ENCODE results near the gene ADPRHL1. TPM values are rescaled to one million over a fixed set of nuclear protein-coding genes. Genes with fewer than 3 reads are reported as not detected.
A peak's percentile ranks its signal among the peaks of the same experiment; 100 is the strongest.
"Not testable (repeated sequence)": the region's sequence is repeated elsewhere in the genome, so short reads cannot be mapped to it uniquely, and the experiment has no call there.

Gene ADPRHL1
- total RNA-seq, 2 experiments from 2014 or later = 0.96 to 1.3 TPM

- Mint-ChIP-seq H3K36me3 (peaks cover 23% of the 10 kb centered on the region), H3K4me1 (no peaks in the 10 kb centered on the region), H3K4me3 (no peak overlapping the region), H3K27me3 (no peaks in the 10 kb centered on the region), H3K27ac (no peak overlapping the region), H3K9me3 (ENCODE audit: low read depth) (no peaks in the 10 kb centered on the region)
- CTCF ChIA-PET = no interaction called here
- DNase-seq = no peak
- ATAC-seq = peak; percentile 12
Measured at GRCh38 chr13:113472355-113473025, 19.2 kb upstream of the ADPRHL1 start.

GRCh38 chr13:113471844-113472243 lies 18.6 kb upstream of the ADPRHL1 start:
- Mint-ChIP-seq H3K27me3 (no peaks in the 10 kb centered on the region), H3K4me3 (no peak overlapping the region), H3K27ac (no peak overlapping the region), H3K9me3 (ENCODE audit: low read depth) (no peaks in the 10 kb centered on the region), H3K4me1 (peaks cover 2% of the 10 kb centered on the region), H3K36me3 (peaks cover 23% of the 10 kb centered on the region)
- DNase-seq = no peak
- no peak for ATAC-seq
- CTCF ChIA-PET = no interaction called here

GRCh38 chr13:113470635-113471163 lies 17.4 kb upstream of the ADPRHL1 start:
- peaks cover 20% of the 10 kb centered on the region for H3K36me3 Mint-ChIP-seq
- H3K4me1 Mint-ChIP-seq; H3K27me3 Mint-ChIP-seq; H3K4me3 Mint-ChIP-seq; CTCF ChIA-PET; ATAC-seq; DNase-seq; H3K27ac Mint-ChIP-seq; H3K9me3 Mint-ChIP-seq (ENCODE audit: low read depth): not testable (repeated sequence)

GRCh38 chr13:113470073-113470472 lies 16.8 kb upstream of the ADPRHL1 start:
- DNase-seq (no peak), ATAC-seq (no peak)
- Mint-ChIP-seq H3K4me1 (peaks cover 10% of the 10 kb centered on the region), H3K9me3 (ENCODE audit: low read depth) (no peaks in the 10 kb centered on the region), H3K27me3 (no peaks in the 10 kb centered on the region), H3K4me3 (no peak overlapping the region), H3K27ac (no peak overlapping the region), H3K36me3 (peaks cover 22% of the 10 kb centered on the region)
- CTCF ChIA-PET = no interaction called here

DNA sequence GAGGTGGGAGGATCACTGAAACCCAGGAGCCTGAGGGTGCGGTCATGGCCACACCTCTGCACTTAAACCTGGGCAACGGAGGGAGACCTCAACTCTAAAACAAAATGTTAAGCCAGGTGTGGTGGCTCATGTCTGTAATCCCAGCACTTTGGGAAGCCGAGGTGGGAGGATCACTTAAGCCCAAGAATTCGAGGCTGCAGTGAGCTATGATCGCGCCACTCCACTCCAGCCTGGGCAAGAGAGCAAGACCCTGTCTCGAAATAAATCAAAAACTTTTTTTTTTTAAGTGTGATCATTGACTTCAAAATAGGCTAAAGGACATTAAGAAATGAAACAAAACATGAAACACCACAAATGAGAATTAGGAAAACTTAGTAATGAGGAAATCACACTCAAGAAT lies 16.3 kb upstream of the ADPRHL1 start:
- ATAC-seq (no peak), DNase-seq (no peak)
- peaks cover 10% of the 10 kb centered on the region for H3K4me1 Mint-ChIP-seq
- CTCF ChIA-PET = no interaction called here
- H3K27me3 Mint-ChIP-seq = no peaks in the 10 kb centered on the region
- no peak overlapping the region for H3K4me3 Mint-ChIP-seq
- H3K36me3 Mint-ChIP-seq = peaks cover 19% of the 10 kb centered on the region
- H3K27ac Mint-ChIP-seq = no peak overlapping the region
- H3K9me3 Mint-ChIP-seq (ENCODE audit: low read depth) = no peaks in the 10 kb centered on the region

- CTCF ChIA-PET = no interaction called here
- Mint-ChIP-seq H3K9me3 (ENCODE audit: low read depth) (no peaks in the 10 kb centered on the region), H3K36me3 (peaks cover 14% of the 10 kb centered on the region), H3K27ac (no peak overlapping the region), H3K4me1 (peaks cover 10% of the 10 kb centered on the region), H3K27me3 (no peaks in the 10 kb centered on the region), H3K4me3 (no peak overlapping the region)
- no peak for ATAC-seq
- DNase-seq = no peak
Measured at GRCh38 chr13:113468472-113469201, 15.3 kb upstream of the ADPRHL1 start.

DNA sequence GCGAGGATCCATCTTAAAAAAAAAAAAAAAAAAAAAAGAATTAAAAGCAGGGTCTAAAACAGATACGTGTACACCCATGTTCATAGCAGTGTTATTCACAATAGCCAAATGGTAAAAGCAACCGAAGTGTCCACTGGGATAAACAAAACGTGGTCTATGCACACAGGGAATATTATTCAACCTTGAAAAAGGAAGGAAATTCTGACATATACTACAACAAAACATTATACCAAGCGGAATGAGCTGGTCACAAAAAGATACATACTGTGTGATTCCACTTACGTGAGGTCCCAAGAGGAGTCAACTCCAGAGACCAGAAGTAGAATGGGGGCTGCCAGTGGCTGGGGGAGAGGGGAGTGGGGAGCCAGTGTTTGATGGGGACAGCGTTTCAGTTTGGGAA lies 14.7 kb upstream of the ADPRHL1 start:
- ATAC-seq (no peak), DNase-seq (no peak)
- Mint-ChIP-seq H3K27ac (no peak overlapping the region), H3K4me1 (peaks cover 10% of the 10 kb centered on the region), H3K27me3 (no peaks in the 10 kb centered on the region), H3K36me3 (peaks cover 12% of the 10 kb centered on the region), H3K9me3 (ENCODE audit: low read depth) (no peaks in the 10 kb centered on the region), H3K4me3 (no peak overlapping the region)
- CTCF ChIA-PET = no interaction called here

DNA sequence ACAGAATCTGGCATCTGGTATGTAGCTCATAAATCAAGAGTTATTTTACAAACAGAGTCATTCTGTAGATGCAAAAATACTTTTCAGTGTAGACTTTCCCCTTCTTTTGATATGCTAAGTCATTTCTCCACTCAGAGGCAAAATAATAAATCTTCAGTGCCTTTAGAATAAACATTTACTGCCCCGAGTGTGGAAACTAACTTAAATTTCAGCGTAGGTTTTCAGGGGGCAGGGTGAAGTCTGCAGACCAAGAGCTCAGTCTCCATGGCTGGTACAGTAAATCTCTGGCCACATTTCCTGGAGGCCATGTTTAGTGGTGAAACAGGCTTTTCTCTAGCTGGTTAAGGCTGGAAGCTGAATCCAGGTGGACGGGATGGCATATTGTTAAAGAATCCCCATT lies 13.1 kb upstream of the ADPRHL1 start:
- Mint-ChIP-seq H3K36me3 (peaks cover 8% of the 10 kb centered on the region), H3K4me3 (no peak overlapping the region), H3K4me1 (peaks cover 10% of the 10 kb centered on the region), H3K9me3 (ENCODE audit: low read depth) (no peaks in the 10 kb centered on the region), H3K27ac (no peak overlapping the region), H3K27me3 (no peaks in the 10 kb centered on the region)
- CTCF ChIA-PET = interaction anchor here (0.7 kb wide), 1 partner anchor 279 kb away, joined by 3 read pairs; no protein-coding TSS in a partner anchor
- DNase-seq (no peak), ATAC-seq (no peak)

- peaks cover 10% of the 10 kb centered on the region for H3K4me1 Mint-ChIP-seq
- ATAC-seq = peak; percentile 12
Measured at GRCh38 chr13:113465300-113465699, 12.0 kb upstream of the ADPRHL1 start.

DNA sequence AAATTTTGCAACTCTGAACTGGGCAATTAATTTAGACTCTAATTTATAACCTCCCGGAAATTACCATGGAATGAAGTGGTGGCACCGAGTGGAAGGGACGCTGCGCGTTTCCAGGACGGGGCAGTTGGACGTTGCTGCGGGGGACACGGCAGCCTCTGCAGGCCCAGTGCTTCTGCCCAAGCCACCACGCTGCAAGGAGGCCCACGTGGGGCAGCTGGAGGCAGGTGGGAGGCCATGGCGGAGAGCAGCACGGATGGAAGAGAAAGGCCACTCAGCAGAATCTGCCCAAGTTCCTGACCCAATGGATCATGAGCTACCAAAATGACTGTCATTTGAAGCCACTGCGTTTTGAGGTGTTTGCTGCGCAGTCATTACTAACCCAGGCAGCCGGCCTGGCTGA lies 11.2 kb upstream of the ADPRHL1 start:
- no peaks in the 10 kb centered on the region for H3K9me3 Mint-ChIP-seq (ENCODE audit: low read depth)
- CTCF ChIA-PET = no interaction called here

More at GRCh38 chr13:113465300-113465699, 12.0 kb upstream of the ADPRHL1 start:
- Mint-ChIP-seq H3K4me3 (no peak overlapping the region), H3K27ac (peak overlapping the region; percentile 68), H3K27me3 (no peaks in the 10 kb centered on the region), H3K36me3 (peaks cover 8% of the 10 kb centered on the region), H3K9me3 (ENCODE audit: low read depth) (no peaks in the 10 kb centered on the region)
- DNase-seq = no peak
- CTCF ChIA-PET = no interaction called here

DNA sequence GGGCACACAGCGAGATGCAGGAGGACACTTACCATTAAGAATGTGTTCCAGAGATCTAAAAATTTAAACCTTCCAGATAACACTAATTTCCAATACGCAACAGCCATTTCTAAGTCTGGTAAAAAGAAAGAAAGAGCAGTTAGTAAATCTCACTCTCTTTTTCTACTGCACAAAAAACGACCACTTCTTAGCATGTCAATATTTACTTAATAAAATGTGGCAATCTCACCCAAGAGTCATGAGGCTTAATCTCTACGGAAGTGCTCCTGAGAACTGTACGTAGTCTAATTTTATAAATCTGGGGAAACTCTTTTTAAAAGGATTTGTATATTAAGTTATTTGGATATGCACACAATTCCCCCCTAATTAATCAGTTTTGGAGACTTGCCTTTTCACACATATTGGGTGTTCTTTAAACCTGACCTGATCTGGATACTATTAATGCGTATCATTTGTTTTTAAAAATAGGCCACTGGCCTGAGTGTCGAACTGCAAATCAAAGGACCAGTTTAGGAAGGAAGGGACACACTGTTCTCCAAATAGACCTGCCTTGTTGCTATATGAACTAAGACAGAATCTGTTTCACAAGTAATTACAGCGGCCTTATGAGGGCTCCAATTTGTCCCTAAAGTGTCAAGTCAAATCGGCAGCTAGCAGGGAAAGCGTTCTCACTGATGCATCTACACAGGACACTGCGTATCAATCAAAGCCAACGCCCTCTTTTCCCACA lies 7.9 kb upstream of the ADPRHL1 start:
- Mint-ChIP-seq H3K27ac (no peak overlapping the region), H3K36me3 (peaks cover 13% of the 10 kb centered on the region), H3K9me3 (ENCODE audit: low read depth) (no peaks in the 10 kb centered on the region), H3K4me3 (no peak overlapping the region), H3K27me3 (no peaks in the 10 kb centered on the region), H3K4me1 (peaks cover 6% of the 10 kb centered on the region)
- CTCF ChIA-PET = no interaction called here
- ATAC-seq = no peak
- DNase-seq = no peak

More for the DNA sequence above, 11.2 kb upstream of the ADPRHL1 start:
- peaks cover 16% of the 10 kb centered on the region for H3K36me3 Mint-ChIP-seq
- no peak overlapping the region for H3K4me3 Mint-ChIP-seq
- H3K27me3 Mint-ChIP-seq = no peaks in the 10 kb centered on the region
- no peak overlapping the region for H3K27ac Mint-ChIP-seq
- peaks cover 10% of the 10 kb centered on the region for H3K4me1 Mint-ChIP-seq
- ATAC-seq (no peak), DNase-seq (no peak)

DNA sequence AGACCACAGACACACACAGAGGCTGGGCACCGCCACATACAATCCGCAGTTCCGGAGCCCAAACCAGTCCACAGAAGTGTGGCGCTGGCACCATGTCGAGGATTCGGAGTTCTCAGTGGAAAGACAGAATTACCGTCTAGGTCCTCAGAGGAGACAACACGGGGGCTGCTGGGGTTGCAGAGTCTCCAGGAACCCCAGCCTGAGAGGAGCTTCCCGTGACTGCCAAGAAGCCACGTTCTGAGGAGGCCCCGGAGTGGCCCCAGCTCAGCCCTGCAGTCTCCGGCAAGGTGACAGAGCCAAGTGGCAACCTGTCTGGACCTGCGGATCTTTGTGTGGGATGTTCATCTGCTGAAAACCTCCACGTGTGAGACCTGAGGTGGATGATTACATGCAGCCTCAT lies 7.3 kb upstream of the ADPRHL1 start:
- peaks cover 6% of the 10 kb centered on the region for H3K4me1 Mint-ChIP-seq
- no peaks in the 10 kb centered on the region for H3K27me3 Mint-ChIP-seq
- H3K9me3 Mint-ChIP-seq (ENCODE audit: low read depth) = no peaks in the 10 kb centered on the region
- H3K27ac Mint-ChIP-seq = no peak overlapping the region
- no peak overlapping the region for H3K4me3 Mint-ChIP-seq
- DNase-seq = no peak
- peaks cover 14% of the 10 kb centered on the region for H3K36me3 Mint-ChIP-seq
- no peak for ATAC-seq
- CTCF ChIA-PET = interaction anchor here (1.1 kb wide), 1 partner anchor 102 kb away, joined by 3 read pairs; no protein-coding TSS in a partner anchor

DNA sequence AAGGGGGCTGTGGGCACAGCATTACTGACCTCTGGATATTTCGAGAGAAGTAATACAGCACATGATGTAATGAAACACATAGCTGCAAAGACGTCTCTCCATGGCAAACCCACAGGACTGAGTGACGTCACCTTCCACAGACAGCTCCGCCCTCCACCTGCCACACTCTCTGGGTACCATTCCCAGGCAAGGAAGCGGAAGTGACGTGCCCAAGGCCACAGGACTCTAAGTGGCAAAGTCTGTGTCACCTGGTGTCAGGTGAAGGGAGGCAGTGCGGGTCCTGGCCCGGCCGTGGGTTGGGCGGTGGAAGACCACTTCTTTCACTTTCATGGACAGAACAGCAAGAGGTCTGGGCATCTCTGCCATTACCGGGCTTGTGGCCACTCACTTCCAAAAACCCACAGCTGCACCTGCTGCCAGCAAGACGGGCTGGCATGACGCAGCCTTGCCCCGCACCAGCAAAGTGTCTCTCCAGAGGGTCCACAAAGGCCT lies 6.8 kb upstream of the ADPRHL1 start:
- peaks cover 12% of the 10 kb centered on the region for H3K36me3 Mint-ChIP-seq
- H3K4me1 Mint-ChIP-seq = peaks cover under 1% of the 10 kb centered on the region
- CTCF ChIA-PET = interaction anchor here (1.1 kb wide), 1 partner anchor 102 kb away, joined by 3 read pairs; no protein-coding TSS in a partner anchor
- no peak overlapping the region for H3K27ac Mint-ChIP-seq
- ATAC-seq = no peak
- no peaks in the 10 kb centered on the region for H3K9me3 Mint-ChIP-seq (ENCODE audit: low read depth)
- no peak overlapping the region for H3K4me3 Mint-ChIP-seq
- H3K27me3 Mint-ChIP-seq = no peaks in the 10 kb centered on the region
- DNase-seq = no peak

Data from activated CD8-positive, alpha-beta memory T cell treated with anti-CD3 and anti-CD28 coated beads, Interleukin-2, amount 10 ng/mL, durations not matched to agents 7 days and 5 days (primary cell).